ENCODE measurements around the gene CACNA2D2. TPM values are rescaled to one million over a fixed set of nuclear protein-coding genes. Genes with fewer than 3 reads are reported as not detected.
A peak's percentile ranks its signal among the peaks of the same experiment; 100 is the strongest.

Gene CACNA2D2
- total RNA-seq, 3 donors from 2014 or later = 0.35 to 0.90 (median 0.58) TPM

DNA sequence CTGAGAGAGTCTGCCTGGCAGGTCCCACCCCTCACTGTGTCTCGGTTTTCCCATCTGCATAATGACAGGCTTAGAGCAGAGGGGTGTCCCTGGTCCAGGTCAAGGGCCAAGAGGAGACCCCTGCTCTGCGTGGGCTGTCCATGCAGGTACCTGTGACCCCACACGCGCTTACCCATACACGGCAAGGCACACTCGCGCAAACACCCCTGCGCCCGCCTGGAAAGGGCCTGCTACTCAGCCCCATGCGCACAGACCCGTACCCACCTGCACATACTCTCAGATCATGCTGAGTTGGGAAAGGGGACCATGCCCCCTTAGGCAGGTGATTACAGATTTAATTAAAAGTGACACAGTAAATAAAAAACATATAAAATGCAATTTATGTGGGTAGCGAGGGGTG is 120.7 kb downstream of the CACNA2D2 start:
- DNase-seq (no peak), ATAC-seq (no peak)
- H3K27me3 Mint-ChIP-seq (ENCODE audit: low read depth) = no peaks in the 10 kb centered on the region
- no peak overlapping the region for H3K4me3 Mint-ChIP-seq
- H3K4me1 Mint-ChIP-seq (ENCODE audit: low read depth) = no peaks in the 10 kb centered on the region
- no peaks in the 10 kb centered on the region for H3K36me3 Mint-ChIP-seq (ENCODE audit: insufficient read depth)
- no peaks in the 10 kb centered on the region for H3K9me3 Mint-ChIP-seq

DNA sequence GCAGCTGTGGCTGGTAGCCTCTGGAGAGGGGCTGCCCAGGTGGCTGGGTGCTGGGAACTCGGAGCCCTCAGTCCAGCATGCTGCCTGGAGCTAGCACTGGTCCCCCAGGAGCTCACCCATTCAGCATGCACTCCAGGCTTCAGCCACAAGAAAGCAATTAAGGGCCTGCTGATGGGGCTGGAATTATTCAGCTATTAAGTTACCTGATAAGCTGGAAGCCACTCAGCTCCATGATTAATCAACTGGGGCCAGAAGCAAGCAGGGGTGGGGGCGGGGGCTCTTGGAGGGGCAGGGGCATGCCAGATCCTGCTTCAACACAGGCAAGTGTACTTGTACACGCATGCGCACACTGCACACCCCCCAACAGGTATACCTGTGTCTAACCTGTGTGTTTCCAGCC is 122.1 kb downstream of the CACNA2D2 start:
- no peak for ATAC-seq
- no peak for DNase-seq
- Mint-ChIP-seq H3K27me3 (ENCODE audit: low read depth) (no peaks in the 10 kb centered on the region), H3K36me3 (ENCODE audit: insufficient read depth) (no peaks in the 10 kb centered on the region), H3K4me3 (no peak overlapping the region), H3K4me1 (ENCODE audit: low read depth) (no peaks in the 10 kb centered on the region), H3K9me3 (no peaks in the 10 kb centered on the region)

DNA sequence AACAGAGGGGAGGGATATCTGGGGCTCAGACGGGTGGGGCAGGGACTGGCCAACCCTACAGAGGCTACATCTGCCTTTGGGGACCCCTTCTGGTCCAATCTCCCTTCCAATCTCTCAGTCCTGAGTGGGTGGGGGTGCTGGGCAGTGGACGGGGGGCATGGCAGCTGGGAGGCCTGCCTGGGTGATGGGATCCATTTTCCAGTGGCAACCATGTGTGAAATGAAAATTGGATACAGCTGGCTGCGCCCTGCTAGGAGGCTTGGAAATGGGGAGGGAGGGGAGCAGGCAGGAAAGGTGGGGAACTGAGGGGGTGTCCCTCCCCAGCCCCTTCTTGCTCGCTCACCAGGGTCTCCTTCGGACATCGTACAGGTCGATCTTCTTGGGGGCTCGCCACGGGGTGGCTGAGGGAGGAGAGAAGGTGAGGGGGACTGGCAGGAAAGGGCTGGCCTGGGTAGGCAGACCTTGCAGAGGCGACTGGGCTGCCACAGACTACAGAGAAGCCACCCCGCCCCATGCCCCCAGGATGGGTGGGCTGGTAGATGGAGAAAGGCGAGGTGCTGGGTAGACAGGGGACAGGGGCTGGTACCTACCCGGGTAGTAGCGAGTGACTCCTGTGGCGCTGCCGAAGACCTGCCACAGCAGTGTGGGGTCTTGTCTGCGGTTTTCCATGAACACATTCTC is 122.9 kb downstream of the CACNA2D2 start:
- ATAC-seq (no peak), DNase-seq (no peak)
- no peaks in the 10 kb centered on the region for H3K4me1 Mint-ChIP-seq (ENCODE audit: low read depth)
- H3K27me3 Mint-ChIP-seq (ENCODE audit: low read depth) = no peaks in the 10 kb centered on the region
- H3K4me3 Mint-ChIP-seq = no peak overlapping the region
- H3K36me3 Mint-ChIP-seq (ENCODE audit: insufficient read depth) = no peaks in the 10 kb centered on the region
- H3K9me3 Mint-ChIP-seq = no peaks in the 10 kb centered on the region

DNA sequence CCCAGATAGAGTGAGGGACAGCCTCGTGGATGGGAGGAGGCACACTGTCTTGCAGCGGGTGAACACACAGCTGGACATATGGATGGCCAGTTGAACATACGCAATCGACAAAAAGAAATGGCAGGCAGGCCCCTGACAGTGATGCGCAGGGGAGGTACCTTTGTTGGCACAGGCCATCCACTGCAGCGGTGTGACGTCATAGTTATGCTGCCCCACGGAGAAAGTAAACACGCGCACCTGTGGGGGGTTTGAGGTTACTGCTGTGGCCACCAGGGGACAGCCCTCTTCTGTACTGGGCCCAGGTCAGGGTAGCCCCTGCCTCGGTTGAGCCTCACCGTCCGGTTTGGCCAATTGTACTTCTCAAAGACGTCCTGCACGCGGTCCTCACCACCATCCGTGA is 124.7 kb downstream of the CACNA2D2 start:
- no peaks in the 10 kb centered on the region for H3K27me3 Mint-ChIP-seq (ENCODE audit: low read depth)
- no peaks in the 10 kb centered on the region for H3K36me3 Mint-ChIP-seq (ENCODE audit: insufficient read depth)
- no peak overlapping the region for H3K4me3 Mint-ChIP-seq
- ATAC-seq (no peak), DNase-seq (no peak)
- H3K4me1 Mint-ChIP-seq (ENCODE audit: low read depth) = no peaks in the 10 kb centered on the region
- no peaks in the 10 kb centered on the region for H3K9me3 Mint-ChIP-seq

DNA sequence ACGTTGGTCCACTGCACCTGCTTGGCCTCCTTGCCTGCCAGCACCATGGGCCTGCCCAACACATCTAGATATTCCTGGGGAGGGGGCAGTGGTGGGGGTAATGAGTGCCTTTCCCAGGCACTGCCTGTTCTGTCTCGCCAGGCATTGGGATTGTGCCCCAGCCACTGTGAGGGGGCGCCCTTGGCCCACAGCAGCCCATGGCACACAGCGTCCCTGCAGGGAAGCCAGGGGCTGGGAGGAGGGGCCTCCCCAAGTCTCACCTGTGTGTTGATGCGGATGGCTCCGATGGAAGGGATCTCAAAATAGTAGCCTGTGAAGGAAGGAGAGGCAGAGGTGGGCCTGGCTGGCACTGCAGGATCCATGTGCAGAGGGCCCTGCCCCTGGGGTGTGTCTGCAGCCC is 125.4 kb downstream of the CACNA2D2 start:
- Mint-ChIP-seq H3K27me3 (ENCODE audit: low read depth) (no peaks in the 10 kb centered on the region), H3K9me3 (no peaks in the 10 kb centered on the region), H3K36me3 (ENCODE audit: insufficient read depth) (no peaks in the 10 kb centered on the region), H3K4me3 (no peak overlapping the region), H3K4me1 (ENCODE audit: low read depth) (peaks cover under 1% of the 10 kb centered on the region)
- ATAC-seq = no peak
- DNase-seq = no peak

DNA sequence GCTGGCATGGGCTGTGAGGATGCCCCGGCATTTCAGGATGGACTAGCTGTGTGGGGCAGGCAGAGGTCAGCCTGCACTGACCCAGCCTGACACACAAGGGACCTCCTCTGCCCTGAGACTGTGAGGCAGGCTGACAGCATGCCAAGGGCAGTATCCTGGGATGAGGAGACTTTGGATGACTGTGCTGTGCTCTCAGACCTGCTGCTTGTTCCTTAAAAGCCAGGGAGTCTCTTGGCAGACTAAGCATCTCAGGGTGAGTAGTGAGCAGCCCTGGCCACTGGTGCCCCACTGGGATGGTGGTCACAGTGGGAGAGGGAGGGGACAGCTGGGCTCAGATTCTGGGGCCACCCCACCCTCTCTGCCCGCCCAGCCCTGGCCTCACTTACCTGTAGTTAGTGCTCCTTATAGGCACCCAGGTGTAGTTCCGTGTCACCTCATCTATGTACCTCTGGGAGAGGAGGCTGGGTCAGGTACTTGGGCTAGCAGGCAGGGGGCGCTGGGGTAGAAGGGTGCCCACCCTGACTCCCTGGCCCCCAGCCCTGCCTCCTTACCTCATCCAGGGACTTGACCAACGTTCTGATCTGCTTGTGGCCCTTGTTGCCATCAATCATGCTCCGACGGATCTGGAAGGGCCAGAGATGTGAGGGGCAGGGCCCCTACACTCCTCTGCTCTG is 128.0 kb downstream of the CACNA2D2 start:
- Mint-ChIP-seq H3K4me1 (ENCODE audit: low read depth) (peaks cover 4% of the 10 kb centered on the region), H3K4me3 (no peak overlapping the region), H3K27me3 (ENCODE audit: low read depth) (no peaks in the 10 kb centered on the region), H3K36me3 (ENCODE audit: insufficient read depth) (no peaks in the 10 kb centered on the region), H3K9me3 (no peaks in the 10 kb centered on the region)
- ATAC-seq = peak in 1 of 2 donors; percentile 16
- no peak for DNase-seq

DNA sequence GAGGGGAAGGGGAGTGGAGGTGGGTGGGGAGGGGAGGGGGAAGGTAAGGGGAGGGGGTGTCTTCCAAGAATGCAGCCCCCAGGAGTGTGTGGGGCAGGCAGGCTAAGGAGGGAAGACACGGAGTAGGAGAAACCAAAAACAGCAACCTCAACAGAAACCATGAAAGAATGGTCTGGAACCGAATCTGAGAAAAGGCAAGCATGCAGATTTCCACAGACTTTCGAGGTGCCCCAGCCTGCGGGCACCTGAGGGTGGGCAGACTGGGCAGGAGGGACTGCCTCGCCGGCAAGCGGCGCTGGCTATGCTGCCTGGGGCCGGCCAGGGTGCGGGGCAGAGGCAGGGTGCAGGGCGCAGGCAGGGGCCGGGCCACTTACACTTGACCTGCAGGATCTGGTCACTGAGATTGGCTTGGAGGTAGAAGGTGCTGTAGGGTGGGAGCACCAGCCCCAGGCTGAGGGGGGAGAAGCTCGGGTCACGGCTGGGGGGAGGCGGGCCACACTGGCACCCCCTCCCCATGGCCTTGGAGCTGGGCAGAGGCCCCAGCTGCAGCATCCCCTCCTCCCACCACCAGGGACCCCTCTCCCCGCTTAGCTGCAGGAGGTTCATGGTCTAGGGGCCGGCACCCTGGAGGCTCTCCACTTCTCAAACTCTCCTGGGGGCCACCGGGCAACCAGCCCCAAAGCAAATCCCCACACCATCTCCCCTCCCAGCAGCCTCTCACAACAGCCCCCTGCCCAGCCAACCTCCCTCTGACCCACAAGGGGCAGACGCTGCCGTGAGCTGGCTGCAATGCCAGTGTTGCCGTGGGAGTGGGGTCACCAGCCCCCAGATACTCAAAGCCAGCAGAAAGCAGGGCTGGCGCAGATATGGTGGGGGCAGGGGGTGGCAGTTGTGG is 128.8 kb downstream of the CACNA2D2 start:
- Mint-ChIP-seq H3K9me3 (no peaks in the 10 kb centered on the region), H3K4me1 (ENCODE audit: low read depth) (peaks cover 4% of the 10 kb centered on the region), H3K27me3 (ENCODE audit: low read depth) (no peaks in the 10 kb centered on the region), H3K36me3 (ENCODE audit: insufficient read depth) (no peaks in the 10 kb centered on the region), H3K4me3 (no peak overlapping the region)
- ATAC-seq = no peak
- DNase-seq = no peak

DNA sequence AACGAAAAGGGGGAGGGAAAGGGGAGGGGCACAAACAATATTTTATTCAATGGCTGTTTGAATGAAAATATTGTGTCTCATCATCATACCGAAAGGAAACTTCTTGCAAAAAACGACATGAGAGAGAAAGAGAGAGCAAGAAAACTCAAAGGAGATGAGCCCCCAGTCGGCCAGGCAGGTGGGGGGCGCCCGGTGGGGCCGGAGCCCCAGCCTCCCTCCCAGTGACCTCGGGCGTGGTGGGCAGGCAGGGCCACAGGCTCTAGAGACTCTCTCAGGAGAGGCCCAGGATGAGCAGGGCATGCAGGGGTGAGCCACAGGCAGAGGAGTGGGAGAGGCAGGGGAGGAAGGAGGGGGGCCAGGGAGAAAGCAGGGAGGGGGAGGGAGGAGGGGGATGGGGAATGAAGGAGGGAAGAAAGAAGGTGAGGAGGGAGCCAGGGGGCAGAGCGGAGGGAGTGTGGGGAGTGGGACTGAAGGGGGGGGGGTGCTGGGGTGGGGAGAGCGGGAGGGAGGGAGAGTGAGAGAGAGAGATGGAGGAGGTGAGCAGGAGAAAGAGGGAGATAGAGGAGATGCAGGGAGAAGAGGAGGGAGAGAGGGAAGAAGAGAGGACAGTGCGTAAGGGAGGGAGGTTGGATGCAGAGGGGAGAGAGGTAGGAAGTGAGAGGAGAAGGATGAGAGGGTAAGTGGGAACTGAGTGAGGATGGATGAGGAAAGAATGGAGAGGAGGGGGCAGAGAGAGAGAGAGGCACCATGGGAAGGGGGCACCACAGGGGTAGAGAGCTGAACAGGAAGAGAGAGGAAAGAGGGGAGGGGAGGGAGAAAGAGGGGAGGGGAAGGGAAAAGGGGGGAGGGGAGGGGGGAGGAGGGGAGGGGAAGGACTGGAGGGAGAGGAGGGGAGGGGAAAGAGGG is 130.0 kb downstream of the CACNA2D2 start:
- Mint-ChIP-seq H3K4me1 (ENCODE audit: low read depth) (peaks cover 4% of the 10 kb centered on the region), H3K36me3 (ENCODE audit: insufficient read depth) (no peaks in the 10 kb centered on the region), H3K9me3 (no peaks in the 10 kb centered on the region), H3K4me3 (no peak overlapping the region), H3K27me3 (ENCODE audit: low read depth) (no peaks in the 10 kb centered on the region)
- ATAC-seq = no peak
- no peak for DNase-seq

DNA sequence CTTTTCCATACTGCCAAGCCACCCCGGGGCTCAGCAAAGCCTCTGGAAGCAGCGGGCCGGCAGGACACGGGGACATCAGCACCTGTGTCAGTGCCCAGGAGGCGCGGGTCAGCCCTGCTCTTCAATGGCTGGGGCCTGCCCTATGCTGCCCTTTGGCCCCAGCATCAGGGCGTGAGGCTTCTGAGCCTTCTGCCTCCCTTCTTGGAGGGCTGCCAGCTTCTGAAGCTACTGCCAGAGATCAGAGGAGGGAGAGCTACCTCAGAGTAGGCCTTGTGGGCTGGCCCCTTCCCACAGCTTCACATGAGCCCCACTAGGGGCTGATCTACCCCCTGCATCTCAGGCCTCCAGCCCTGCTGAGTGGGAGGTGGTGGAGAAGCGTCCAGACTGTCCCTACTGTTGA is 131.1 kb downstream of the CACNA2D2 start:
- Mint-ChIP-seq H3K27me3 (ENCODE audit: low read depth) (no peaks in the 10 kb centered on the region), H3K4me1 (ENCODE audit: low read depth) (peaks cover 6% of the 10 kb centered on the region), H3K4me3 (no peak overlapping the region), H3K36me3 (ENCODE audit: insufficient read depth) (no peaks in the 10 kb centered on the region), H3K9me3 (no peaks in the 10 kb centered on the region)
- DNase-seq (no peak), ATAC-seq (no peak)

DNA sequence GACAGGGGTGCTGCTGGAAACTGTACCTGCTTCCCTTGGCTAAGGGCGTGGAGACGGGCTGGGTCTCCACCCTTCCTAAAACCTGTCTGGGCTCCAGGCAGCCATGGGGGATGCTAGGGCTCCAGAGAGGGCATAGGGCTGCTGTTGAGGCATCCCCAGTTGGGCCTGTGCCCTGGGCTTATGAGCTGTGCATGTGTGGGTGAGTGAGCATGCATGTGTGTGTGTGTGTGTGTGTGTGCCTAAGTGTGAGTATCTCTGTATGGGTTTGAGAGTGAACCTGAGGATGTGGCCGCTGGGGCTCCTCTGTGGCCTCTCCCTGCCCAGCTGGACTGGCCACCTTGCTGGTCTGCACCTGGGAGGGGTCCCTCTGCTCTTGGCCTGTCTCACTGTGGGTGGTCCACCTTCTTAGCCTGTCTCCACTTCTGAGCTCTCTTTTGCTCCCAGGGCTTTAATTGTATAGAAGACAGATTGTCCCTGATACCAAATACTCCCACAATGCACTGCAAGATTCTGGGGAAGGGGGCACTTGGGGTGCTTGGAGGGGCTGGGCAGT is 132.2 kb downstream of the CACNA2D2 start:
- ATAC-seq = no peak
- Mint-ChIP-seq H3K4me3 (no peak overlapping the region), H3K36me3 (ENCODE audit: insufficient read depth) (no peaks in the 10 kb centered on the region), H3K27me3 (ENCODE audit: low read depth) (no peaks in the 10 kb centered on the region), H3K9me3 (no peaks in the 10 kb centered on the region), H3K4me1 (ENCODE audit: low read depth) (peaks cover 11% of the 10 kb centered on the region)
- DNase-seq = no peak

DNA sequence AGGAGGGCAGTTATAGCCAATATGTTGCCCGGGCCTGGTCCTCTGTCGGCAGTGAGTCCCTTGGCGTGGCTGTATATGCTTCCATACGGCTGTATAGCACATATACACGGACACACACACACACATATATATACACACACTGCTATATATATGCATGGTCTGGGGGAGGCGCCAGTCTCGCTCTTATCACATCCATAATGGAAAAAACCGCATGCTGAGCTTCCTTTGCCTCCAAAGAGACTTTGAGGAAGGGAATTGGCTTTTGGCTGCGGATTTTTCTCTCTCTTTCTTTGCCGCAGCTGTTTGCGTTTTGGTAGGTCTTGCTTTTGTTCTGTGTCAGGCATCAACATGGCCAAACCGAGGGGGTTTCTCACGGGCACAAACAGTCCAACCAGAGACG is 132.8 kb downstream of the CACNA2D2 start:
- Mint-ChIP-seq H3K9me3 (no peaks in the 10 kb centered on the region), H3K4me3 (no peak overlapping the region), H3K4me1 (ENCODE audit: low read depth) (peaks cover 17% of the 10 kb centered on the region), H3K27me3 (ENCODE audit: low read depth) (no peaks in the 10 kb centered on the region), H3K36me3 (ENCODE audit: insufficient read depth) (no peaks in the 10 kb centered on the region)
- ATAC-seq (no peak), DNase-seq (no peak)

DNA sequence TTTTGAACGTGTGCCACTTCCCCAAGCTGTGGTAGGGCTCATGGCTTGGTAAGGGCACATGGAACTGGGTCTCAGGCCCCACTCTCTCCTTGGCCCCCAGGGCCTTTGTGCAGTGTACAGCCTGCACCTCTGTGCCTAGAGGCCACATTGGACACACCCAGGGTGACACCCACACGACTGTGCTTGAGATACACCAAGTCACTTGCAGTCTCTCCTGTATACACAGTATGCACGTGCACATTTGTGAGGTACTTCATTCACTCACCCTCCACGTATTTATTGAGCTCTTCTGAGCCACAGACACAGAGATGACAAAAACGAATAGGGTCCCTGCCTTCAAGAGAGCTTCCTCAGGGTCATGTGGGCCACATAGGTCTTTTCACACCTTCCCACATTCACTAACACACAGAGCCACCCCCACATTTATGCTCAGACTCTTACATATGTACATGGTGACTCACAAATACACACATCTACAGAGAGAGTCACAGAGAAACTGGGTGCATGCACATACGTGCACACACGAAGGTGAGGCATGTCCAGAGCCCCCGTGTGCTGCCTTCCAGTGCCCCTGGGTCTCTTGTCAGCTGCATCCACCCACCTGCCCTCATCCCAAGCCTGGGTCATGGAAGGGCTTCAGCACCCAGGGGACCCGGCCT is 134.3 kb downstream of the CACNA2D2 start:
- Mint-ChIP-seq H3K4me1 (ENCODE audit: low read depth) (peaks cover 21% of the 10 kb centered on the region), H3K4me3 (no peak overlapping the region), H3K9me3 (no peaks in the 10 kb centered on the region), H3K36me3 (ENCODE audit: insufficient read depth) (no peaks in the 10 kb centered on the region), H3K27me3 (ENCODE audit: low read depth) (no peaks in the 10 kb centered on the region)
- no peak for DNase-seq
- ATAC-seq = no peak

DNA sequence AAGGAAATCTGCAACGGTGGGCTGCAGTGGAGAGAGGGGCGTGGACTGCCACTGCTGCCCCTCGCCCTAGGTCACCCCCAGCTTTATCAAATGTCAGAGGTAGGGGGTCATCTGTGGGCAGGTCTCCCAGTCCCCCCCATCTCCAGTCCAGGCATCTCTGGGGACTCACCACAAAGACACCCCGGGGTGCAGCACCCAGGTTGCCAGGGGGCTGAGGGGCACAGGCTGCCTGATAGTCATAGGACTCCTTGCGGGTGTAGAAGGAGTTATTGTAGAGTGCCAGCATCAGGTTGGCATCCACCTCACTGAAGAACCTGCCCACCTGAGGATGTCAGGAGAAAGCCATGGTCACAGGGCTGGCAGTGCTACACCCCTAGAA is 137.6 kb downstream of the CACNA2D2 start:
- DNase-seq (no peak), ATAC-seq (no peak)
- Mint-ChIP-seq H3K4me3 (peak overlapping the region; percentile 82), H3K4me1 (ENCODE audit: low read depth) (peaks cover 17% of the 10 kb centered on the region), H3K36me3 (ENCODE audit: insufficient read depth) (no peaks in the 10 kb centered on the region), H3K9me3 (no peaks in the 10 kb centered on the region), H3K27me3 (ENCODE audit: low read depth) (no peaks in the 10 kb centered on the region)

Data from activated T-cell treated with anti-CD3 and anti-CD28 coated beads, Interleukin-2, amount 50 U/mL, for 4 hours (primary cell).